Esophagus (tissue), 2 donors: ENCODE measurements around the gene NMNAT1. TPM values are rescaled to one million over a fixed set of nuclear protein-coding genes. Genes with fewer than 3 reads are reported as not detected.

Experiments
- H3K27ac ChIP-seq, 2 donors: one replicate each; pipeline ENCODE4 v1.5.1; 2013; ENCODE audit warnings: low read depth in 2 of 2, mild to moderate bottlenecking in 2 of 2, inconsistent platforms in 1 of 2, low read length in 1 of 2, moderate library complexity in 1 of 2
- H3K27me3 ChIP-seq, 2 donors: one replicate each; pipeline ENCODE4 v1.6.1; 2013; ENCODE audit warnings: low read length in 2 of 2, control low read depth in 1 of 2, mild to moderate bottlenecking in 1 of 2; ENCODE audit not compliant: insufficient read depth in 2 of 2, control insufficient read depth in 1 of 2
- H3K36me3 ChIP-seq, 2 donors: one replicate each; pipeline ENCODE4 v1.6.1; 2013; ENCODE audit warnings: low read length in 1 of 2; ENCODE audit not compliant: control insufficient read depth in 2 of 2, insufficient read depth in 2 of 2
- H3K4me1 ChIP-seq, 2 donors: one replicate each; pipeline ENCODE4 v1.6.1; 2013; ENCODE audit warnings: low read length in 1 of 2; ENCODE audit not compliant: control insufficient read depth in 2 of 2, insufficient read depth in 2 of 2
- H3K4me3 ChIP-seq, 2 donors: one replicate each; pipeline ENCODE4 v1.5.1; 2013; ENCODE audit warnings: low read length in 2 of 2, mild to moderate bottlenecking in 2 of 2, low read depth in 1 of 2, moderate library complexity in 1 of 2
- H3K9me3 ChIP-seq, 2 donors: one replicate each; pipeline ENCODE4 v1.6.1; 2013; ENCODE audit warnings: mild to moderate bottlenecking in 2 of 2, low read depth in 1 of 2, low read length in 1 of 2, moderate library complexity in 1 of 2; ENCODE audit not compliant: control insufficient read depth in 2 of 2, insufficient read depth in 1 of 2
- WGBS, 2 donors: extraction: QIAGEN DNeasy Blood & Tissue Kit; methylation state at CpG; one replicate each; pipeline ENCODE4 v1.1.7; 2013; 5-methylcytosine and 5-hydroxymethylcytosine counted together
- polyA plus RNA-seq, 2 donors: library from polyadenylated mRNA; stranded (reverse); fragments of 200-250 nt; gene quantifications; one replicate each; pipeline ENCODE4 v1.2.3, GENCODE V29; 2013
- donor health status: healthy with polysubstance abuse.
- donor health status: Bipolar disorder and iron deficiency.

The NMNAT1 gene
- polyA plus RNA-seq, 2 donors, result 3.6 to 4.2 TPM

DNA sequence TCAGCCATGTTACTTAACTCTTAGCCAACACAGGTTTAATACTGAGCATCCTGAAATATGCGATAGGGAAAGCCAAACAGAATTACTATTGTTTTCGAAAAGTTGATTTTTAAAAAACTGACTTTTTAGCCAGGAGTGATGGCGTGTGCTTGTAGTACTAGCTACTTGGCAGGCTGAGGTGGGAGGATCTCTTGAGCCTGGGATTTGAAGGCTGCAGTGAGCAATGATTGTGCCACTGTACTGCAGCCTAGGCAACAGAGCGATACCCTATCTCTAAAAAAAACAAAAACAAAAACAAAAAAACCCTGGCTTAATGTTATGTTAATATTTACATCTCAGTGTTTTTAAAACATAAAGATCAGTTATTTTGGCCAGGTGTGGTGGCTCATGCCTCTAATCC, 16.7 kb downstream of the NMNAT1 start:
- 82 to 85% methylated on average over 4 of the region's 4 CpGs for WGBS, 2 donors
- Histone ChIP-seq H3K4me1 (no peaks in the 10 kb centered on the region), H3K27ac (no peak overlapping the region), H3K4me3 (no peak overlapping the region), H3K27me3 (no peaks in the 10 kb centered on the region), H3K36me3 (no peaks in the 10 kb centered on the region), H3K9me3 (no peaks in the 10 kb centered on the region)

DNA sequence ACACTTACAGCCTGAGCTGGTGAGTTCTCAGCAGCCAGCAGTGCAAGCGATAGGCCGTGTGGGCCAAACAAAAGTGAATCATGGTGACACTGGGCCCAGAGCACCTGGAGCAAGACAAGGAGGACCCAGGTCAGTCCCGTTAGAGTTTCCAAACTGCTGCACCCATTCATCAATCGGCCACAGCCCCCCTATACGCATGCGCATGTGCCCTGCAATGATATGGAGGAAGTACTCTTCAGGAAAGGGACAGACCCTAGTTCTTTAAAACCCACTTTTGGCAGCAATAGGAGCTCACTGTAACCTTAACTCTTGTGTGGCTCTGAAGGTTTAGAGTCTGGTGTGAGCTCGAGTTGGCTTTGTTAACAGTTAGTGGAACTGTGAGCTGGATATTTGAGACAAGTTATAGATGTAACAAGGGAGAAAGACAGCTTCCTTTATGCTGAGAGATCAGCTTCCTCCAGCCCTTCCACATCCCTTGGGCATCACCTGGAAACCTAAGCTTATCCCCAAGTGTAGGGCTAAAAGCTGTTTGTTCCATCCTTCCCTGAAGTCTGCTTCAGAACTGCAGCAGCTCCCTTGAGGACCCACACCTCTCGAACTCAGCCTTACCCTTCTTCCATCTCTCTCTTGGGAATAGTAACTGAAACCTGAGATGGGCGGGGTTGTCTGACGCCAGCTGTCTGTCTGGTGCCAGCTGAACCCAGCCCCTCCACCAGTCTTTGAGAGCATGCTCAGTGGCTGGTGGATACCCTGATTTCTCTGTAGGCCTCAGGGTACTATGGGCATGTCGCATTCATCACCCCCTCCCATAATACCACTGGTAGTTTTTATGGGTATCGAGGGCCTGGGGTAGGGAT, 17.7 kb downstream of the NMNAT1 start:
- Histone ChIP-seq H3K4me3 (no peak overlapping the region), H3K9me3 (no peaks in the 10 kb centered on the region), H3K36me3 (no peaks in the 10 kb centered on the region), H3K4me1 (no peaks in the 10 kb centered on the region), H3K27ac (no peak overlapping the region), H3K27me3 (no peaks in the 10 kb centered on the region)
- 81 to 82% methylated on average over 12 of the region's 12 CpGs for WGBS, 2 donors

DNA sequence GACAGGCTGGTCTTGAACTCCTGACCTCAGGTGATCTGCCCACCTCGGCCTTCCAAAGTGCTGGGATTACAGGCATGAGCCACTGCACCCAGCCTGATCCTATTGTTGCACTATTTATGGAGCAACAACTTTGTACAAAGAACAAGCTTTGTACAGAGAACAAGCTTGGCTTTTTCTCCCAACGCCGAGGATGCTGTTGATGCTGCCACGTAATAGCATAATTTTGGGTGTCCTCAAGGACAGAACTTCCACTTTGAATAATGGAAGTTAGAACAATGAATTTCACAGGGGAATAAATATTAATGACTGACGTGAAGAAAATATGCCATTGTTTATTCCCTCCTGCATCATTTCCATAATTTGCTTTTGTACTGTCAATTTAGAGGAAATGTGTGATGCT, 41.0 kb downstream of the NMNAT1 start:
- Histone ChIP-seq H3K4me3 (no peak overlapping the region), H3K27ac (no peak overlapping the region), H3K9me3 (no peaks in the 10 kb centered on the region), H3K36me3 (peaks cover 0 to 7% of the 10 kb centered on the region in 2 donors), H3K4me1 (no peaks in the 10 kb centered on the region), H3K27me3 (no peaks in the 10 kb centered on the region)
- 78 to 86% methylated on average over 5 of the region's 5 CpGs for WGBS, 2 donors

DNA sequence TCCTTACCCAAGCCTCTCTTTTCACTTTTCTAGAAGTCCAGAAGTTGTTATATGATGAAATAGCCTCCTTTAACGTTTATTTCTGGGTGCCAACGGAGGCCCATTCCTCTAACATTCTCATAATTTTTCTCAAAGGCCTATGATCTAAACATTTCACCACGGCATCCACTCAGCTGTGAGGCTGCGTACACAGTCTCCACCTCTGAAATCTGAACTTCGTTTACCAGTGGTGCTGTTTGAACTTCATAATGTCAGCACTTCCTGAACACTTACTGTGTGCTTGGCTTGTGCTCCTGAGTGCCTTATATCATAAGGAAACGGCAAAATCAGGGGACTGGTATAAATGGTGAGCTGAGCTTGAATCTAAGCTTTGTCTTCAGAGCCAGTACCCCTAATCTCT, 41.7 kb downstream of the NMNAT1 start:
- no peak overlapping the region for H3K4me3 ChIP-seq
- peaks cover 0 to 7% of the 10 kb centered on the region in 2 donors for H3K36me3 ChIP-seq
- no peaks in the 10 kb centered on the region for H3K4me1 ChIP-seq
- no peak overlapping the region for H3K27ac ChIP-seq
- H3K27me3 ChIP-seq, result no peaks in the 10 kb centered on the region
- H3K9me3 ChIP-seq, result no peaks in the 10 kb centered on the region
- 44 to 47% methylated on average over 6 of the region's 6 CpGs for WGBS, 2 donors

DNA sequence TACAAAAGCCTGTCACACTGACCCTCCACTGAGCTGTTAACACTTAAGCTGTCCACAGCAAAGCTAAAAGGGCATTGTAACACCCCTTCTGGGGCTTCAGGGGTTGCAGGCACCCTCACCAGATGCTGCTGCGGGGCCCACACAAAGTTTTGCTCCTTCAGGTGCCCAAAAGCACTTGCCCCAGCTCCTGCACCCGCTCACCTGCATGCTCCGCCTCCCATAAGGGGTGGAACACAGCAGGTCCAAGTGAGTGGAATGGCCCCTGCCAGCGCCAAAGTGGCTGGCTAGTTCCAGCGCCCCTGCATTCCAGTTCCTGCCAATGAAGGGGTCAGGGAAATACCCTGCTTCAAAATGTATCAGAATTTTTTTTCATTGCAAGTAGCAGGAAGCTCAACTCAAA, 46.5 kb downstream of the NMNAT1 start:
- WGBS, 2 donors, result 84 to 87% methylated on average over 5 of the region's 5 CpGs
- Histone ChIP-seq H3K4me1 (no peaks in the 10 kb centered on the region), H3K36me3 (no peaks in the 10 kb centered on the region), H3K27ac (no peak overlapping the region), H3K4me3 (no peak overlapping the region), H3K9me3 (no peaks in the 10 kb centered on the region), H3K27me3 (no peaks in the 10 kb centered on the region)

DNA sequence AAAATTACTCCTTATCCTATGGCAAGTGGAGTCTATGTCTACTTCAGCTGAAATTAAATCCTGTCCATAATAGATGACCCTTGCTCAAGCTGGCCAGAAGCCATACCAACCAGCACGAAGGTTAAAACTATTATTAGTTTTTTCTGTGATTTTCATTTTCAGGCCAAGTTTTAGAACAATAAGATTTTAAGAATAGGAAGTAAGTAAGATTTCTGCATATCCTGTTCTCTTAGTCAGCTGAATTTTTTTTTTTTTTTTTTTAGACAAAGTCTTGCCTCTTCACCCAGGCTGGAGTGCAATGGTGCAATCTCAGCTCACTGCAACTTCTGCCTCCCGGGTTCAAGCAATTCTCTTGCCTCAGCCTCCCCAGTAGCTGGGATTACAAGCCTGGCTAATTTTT, 47.7 kb downstream of the NMNAT1 start:
- 47 to 48% methylated on average over 2 of the region's 2 CpGs for WGBS, 2 donors
- Histone ChIP-seq H3K27ac (no peak overlapping the region), H3K4me3 (no peak overlapping the region), H3K9me3 (no peaks in the 10 kb centered on the region), H3K36me3 (no peaks in the 10 kb centered on the region), H3K27me3 (no peaks in the 10 kb centered on the region), H3K4me1 (no peaks in the 10 kb centered on the region)

DNA sequence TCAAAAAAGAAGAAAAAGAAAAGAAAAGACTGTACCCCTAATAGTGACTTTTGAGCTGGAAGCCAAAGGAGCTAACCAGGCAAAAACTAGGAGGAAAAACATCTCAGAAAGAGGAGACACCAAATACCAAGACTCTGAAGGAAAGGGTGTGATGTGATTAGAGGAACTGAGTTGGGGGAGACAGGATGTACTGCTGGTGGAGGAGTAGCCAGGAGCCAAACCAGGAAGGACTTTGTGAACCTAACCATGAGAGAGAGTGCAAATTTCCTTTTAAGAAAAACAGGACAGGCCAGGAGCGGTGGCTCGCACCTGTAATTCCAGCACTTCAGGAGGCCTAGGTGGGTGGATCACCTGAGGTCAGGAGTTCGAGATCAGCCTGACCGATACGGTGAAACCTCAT, 49.6 kb downstream of the NMNAT1 start:
- Histone ChIP-seq H3K4me3 (no peak overlapping the region), H3K27ac (no peak overlapping the region), H3K9me3 (no peaks in the 10 kb centered on the region), H3K27me3 (peaks cover 0 to 2% of the 10 kb centered on the region in 2 donors), H3K4me1 (no peaks in the 10 kb centered on the region), H3K36me3 (no peaks in the 10 kb centered on the region)
- 74 to 81% methylated on average over 5 of the region's 5 CpGs for WGBS, 2 donors

DNA sequence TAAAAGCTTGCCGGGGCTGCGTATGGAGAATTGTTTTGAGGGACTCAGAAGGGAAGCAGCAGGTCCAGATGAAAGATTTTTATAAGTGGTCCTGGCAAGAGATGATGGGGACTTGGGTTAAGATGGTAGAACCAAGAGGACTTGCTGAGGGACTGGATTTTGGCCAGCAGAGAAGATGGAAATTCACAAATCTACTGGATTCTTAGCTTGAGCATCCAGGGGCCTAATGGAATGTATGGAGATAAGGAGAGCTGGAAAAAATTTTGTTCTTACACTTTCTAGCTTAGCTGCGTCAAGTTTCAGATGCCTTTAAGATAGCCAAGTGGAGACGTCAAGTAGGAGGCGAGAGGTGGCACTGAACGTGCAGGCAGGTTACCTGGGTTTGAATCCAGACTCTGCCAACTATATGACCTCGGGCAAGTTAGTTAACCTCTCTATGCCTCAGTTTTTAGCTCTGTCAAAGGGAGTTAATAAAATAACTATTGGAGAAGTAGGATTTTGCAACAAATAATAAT, 50.3 kb downstream of the NMNAT1 start:
- peaks cover 0 to 2% of the 10 kb centered on the region in 2 donors for H3K27me3 ChIP-seq
- no peak overlapping the region for H3K4me3 ChIP-seq
- no peaks in the 10 kb centered on the region for H3K36me3 ChIP-seq
- no peaks in the 10 kb centered on the region for H3K9me3 ChIP-seq
- WGBS, 2 donors, result 84 to 86% methylated on average over 7 of the region's 7 CpGs
- H3K27ac ChIP-seq, result no peak overlapping the region
- H3K4me1 ChIP-seq, result no peaks in the 10 kb centered on the region

DNA sequence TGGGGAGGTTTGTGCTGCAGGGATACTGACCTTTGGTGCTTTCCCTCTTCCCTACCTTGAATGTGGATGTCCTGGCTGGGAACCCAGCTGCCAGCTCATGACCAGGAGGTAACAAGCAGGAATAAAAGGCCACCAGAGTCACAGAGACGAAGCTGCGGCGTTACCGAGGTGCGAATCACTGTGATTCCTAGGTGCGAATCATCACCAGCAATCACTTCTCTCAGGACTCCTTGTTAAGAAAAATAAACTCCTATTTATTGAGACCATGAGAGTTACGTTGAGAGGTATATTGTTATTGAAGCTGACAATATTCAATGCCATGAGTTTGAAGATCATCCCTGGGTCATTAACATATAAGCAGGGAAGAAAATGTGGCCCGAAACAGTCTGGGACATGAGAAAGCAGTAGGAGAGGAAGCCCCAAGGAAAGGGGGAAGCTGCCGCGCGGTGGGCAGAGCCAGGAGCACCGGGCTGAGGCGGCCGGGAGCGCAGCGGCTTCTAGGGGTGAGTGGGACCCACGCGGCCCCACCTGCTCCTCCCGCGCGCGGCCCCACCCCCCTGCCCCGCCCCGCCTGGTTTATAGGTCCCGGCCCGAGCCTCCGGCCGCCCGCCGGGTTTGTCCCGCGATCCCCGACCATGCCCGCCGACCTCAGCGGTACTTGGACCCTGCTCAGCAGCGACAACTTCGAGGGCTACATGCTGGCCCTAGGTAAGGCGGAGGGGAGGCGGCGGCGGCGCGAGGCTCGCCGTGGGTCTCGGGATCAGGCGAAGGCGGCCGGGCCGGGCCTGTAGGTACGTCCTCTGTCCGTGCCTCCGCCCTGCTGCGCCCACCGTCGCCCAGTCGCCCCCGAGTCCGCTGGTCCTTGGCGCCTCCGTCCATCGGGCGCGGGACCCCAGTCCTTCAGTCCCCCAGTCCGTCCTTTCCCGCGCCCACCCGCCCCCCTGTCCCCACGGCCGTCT, 53.6 kb downstream of the NMNAT1 start, which contains the start of gene RBP7:
Gene RBP7, plus strand, starts transcription at position 605 of the 959 bp plus-strand sequence. Its CDS starts 31 bp downstream, at position 636.
- Histone ChIP-seq H3K9me3 (no peaks in the 10 kb centered on the region), H3K4me1 (no peaks in the 10 kb centered on the region), H3K27ac (no peak within 1 kb of the TSS), H3K27me3 (peaks cover 0 to 2% of the 10 kb centered on the region in 2 donors), H3K36me3 (no peaks in the 10 kb centered on the region), H3K4me3 (peak within 1 kb of the TSS; percentile 56 to 60)
- WGBS, 2 donors, result 6 to 19% methylated on average over 22 to 71 of the region's 71 CpGs
